Hepatocyte (in vitro differentiated cells): ENCODE results near the gene HAUS7.

ENCODE experiments used
- CTCF ChIP-seq: fragments of 200-600 bp; sonication (generic); IDR thresholded peaks from 2 replicates; pipeline ENCODE4 v1.5.1; 2016; ENCODE audit warnings: antibody characterized with exemption, mild to moderate bottlenecking; ENCODE audit not compliant: poor library complexity
- EZH2phosphoT487 ChIP-seq: fragments of 200-600 bp; sonication (generic); IDR thresholded peaks from one replicate; pipeline ENCODE4 v1.6.1; 2018; ENCODE audit warnings: antibody characterized with exemption, mild to moderate bottlenecking, low read depth, moderate library complexity; ENCODE audit not compliant: unreplicated experiment, severe bottlenecking

- no peak for TF ChIP-seq CTCF
- TF ChIP-seq EZH2phosphoT487: no peak
These were observed 7.3 kb downstream of the HAUS7 start for GRCh38 chrX:153463031-153463430.
